HCT116 (cell line): ENCODE data around the gene FIBCD1. TPM values are rescaled to one million over a fixed set of nuclear protein-coding genes. Genes with fewer than 3 reads are reported as not detected.
"Not testable (repeated sequence)": the region's sequence is repeated elsewhere in the genome, so short reads cannot be mapped to it uniquely, and the experiment has no call there.

Experiments used
- ATAC-seq: fragments of 200-7000 bp; cut with Tn5 transposase; 2 replicates; pipeline ENCODE4 v1.9.1; 2020; ENCODE audit warnings: mild to moderate bottlenecking, moderate library complexity
- BruUV-seq: library from RNA; stranded (reverse); fragments of 400-500 nt; replicated peaks from 2 replicates; lab custom pipeline; 2021; lab: Mats Ljungman, UMichigan
- CTCF ChIA-PET: fragments of 300-600 bp; sonication (Branson Sonifier 250); formaldehyde crosslinking; loops from one replicate; lab custom pipeline; 2021; ENCODE audit warnings: antibody characterized with exemption; lab: Charles Lee
- POLR2A ChIA-PET: fragments of 300-600, 350-600 bp; sonication (Branson Sonifier 250); formaldehyde crosslinking; loops from one replicate; lab custom pipeline; 2021; ENCODE audit warnings: antibody characterized with exemption; lab: Charles Lee
- RAD21 ChIA-PET, 2 experiments: fragments of 300-600 bp; sonication (Branson Sonifier 250); formaldehyde crosslinking; loops; one replicate each; lab custom pipeline; 2023; ENCODE audit warnings: low total read pairs in 2 of 2; ENCODE audit not compliant: uncharacterized antibody in 2 of 2, unreplicated experiment in 2 of 2, low non-redundant PET in 1 of 2; lab: Charles Lee
- DNase-seq: peaks from one replicate; pipeline ENCODE4 v3.0.0-alpha.2; 2010; ENCODE audit warnings: low read depth, low spot score
- H2AFZ ChIP-seq: fragments of 200-600 bp; shearing (Covaris generic), sonication (generic); 2 replicates; pipeline ENCODE4 v1.6.1; 2017; ENCODE audit warnings: low read depth, mixed run types, mixed read lengths, antibody characterized with exemption, low read length; ENCODE audit not compliant: poor library complexity, severe bottlenecking
- H3K27ac ChIP-seq: 2 replicates; pipeline ENCODE4 v1.5.1; 2012; ENCODE audit warnings: low read depth, low read length
- H3K27me3 ChIP-seq: fragments of 200-600 bp; sonication (generic); 2 replicates; pipeline ENCODE4 v1.6.1; 2016; ENCODE audit warnings: mixed run types, low read length, mixed read lengths; ENCODE audit not compliant: insufficient read depth
- H3K36me3 ChIP-seq, 2 experiments: fragments of 200-500 bp in 1 of 2; fragments of 200-600 bp in 1 of 2; sonication (Bioruptor generic) in 1 of 2; sonication (generic) in 1 of 2; 2 replicates each; pipeline versions ENCODE4 v1.5.1 to v1.6.1; 2014 to 2016; ENCODE audit warnings: low read length in 2 of 2, inconsistent platforms in 1 of 2, mixed read lengths in 1 of 2, mixed run types in 1 of 2; ENCODE audit not compliant: insufficient read depth in 2 of 2, control insufficient read depth in 1 of 2
- H3K4me1 ChIP-seq, 2 experiments: fragments of 200-600 bp in 1 of 2; sonication (generic) in 1 of 2; 2 replicates each; pipeline versions ENCODE4 v1.5.1 to v1.6.1; 2012 to 2017; ENCODE audit warnings: low read length in 2 of 2, inconsistent platforms in 1 of 2, mild to moderate bottlenecking in 1 of 2, mixed read lengths in 1 of 2, mixed run types in 1 of 2, moderate library complexity in 1 of 2; ENCODE audit not compliant: insufficient read depth in 2 of 2, control insufficient read depth in 1 of 2
- H3K4me2 ChIP-seq: fragments of 200-600 bp; sonication (generic); 2 replicates; pipeline ENCODE4 v1.6.1; 2017; ENCODE audit warnings: mixed run types, low read length, mixed read lengths
- H3K4me3 ChIP-seq, 2 experiments: fragments of 200-600 bp in 1 of 2; sonication (generic) in 1 of 2; replicated peaks in 1 of 2; 2 replicates each; pipeline ENCODE4 v1.5.1; 2011 to 2016; ENCODE audit warnings: low read length in 2 of 2, control low read depth in 1 of 2, low read depth in 1 of 2, mild to moderate bottlenecking in 1 of 2, mixed read lengths in 1 of 2, mixed run types in 1 of 2
- H3K79me2 ChIP-seq: fragments of 200-600 bp; sonication (generic); 2 replicates; pipeline ENCODE4 v1.6.1; 2017; ENCODE audit warnings: mild to moderate bottlenecking, mixed run types, low read length, moderate library complexity, mixed read lengths; ENCODE audit not compliant: insufficient read depth
- H3K9ac ChIP-seq: fragments of 200-600 bp; sonication (generic); 2 replicates; pipeline ENCODE4 v1.6.1; 2016; ENCODE audit warnings: low read length, mixed read lengths
- H3K9me2 ChIP-seq: fragments of 200-600 bp; sonication (generic), shearing (Covaris generic); 2 replicates; pipeline ENCODE4 v1.6.1; 2017; ENCODE audit warnings: mixed run types, mild to moderate bottlenecking, moderate library complexity; ENCODE audit not compliant: insufficient read depth
- H3K9me3 ChIP-seq, 2 experiments: fragments of 200-500 bp in 1 of 2; fragments of 200-600 bp in 1 of 2; sonication (Bioruptor generic) in 1 of 2; sonication (generic) in 1 of 2; 2 replicates each; pipeline ENCODE4 v1.6.1; 2014 to 2017; ENCODE audit warnings: low read length in 2 of 2, mixed read lengths in 2 of 2, inconsistent platforms in 1 of 2, low read depth in 1 of 2, mild to moderate bottlenecking in 1 of 2, mixed run types in 1 of 2, moderate library complexity in 1 of 2; ENCODE audit not compliant: control insufficient read depth in 1 of 2, insufficient read depth in 1 of 2
- H4K20me1 ChIP-seq: fragments of 200-600 bp; sonication (generic), shearing (Covaris generic); 2 replicates; pipeline ENCODE4 v1.6.1; 2017; ENCODE audit warnings: mixed run types, mild to moderate bottlenecking, moderate library complexity; ENCODE audit not compliant: insufficient read depth
- ELF1 ChIP-seq: IDR thresholded peaks from 2 replicates; pipeline ENCODE4 v1.6.1; 2012; ENCODE audit warnings: low read depth, borderline replicate concordance
- POLR2A ChIP-seq: IDR thresholded peaks from 2 replicates; pipeline ENCODE4 v1.7.0; 2011; ENCODE audit warnings: borderline replicate concordance; ENCODE audit not compliant: insufficient read depth, insufficient read length; ENCODE audit errors: extremely low read depth
- TCF7L2 ChIP-seq: IDR thresholded peaks from 2 replicates; pipeline ENCODE4 v1.7.0; 2011; ENCODE audit warnings: borderline replicate concordance, inconsistent platforms; ENCODE audit not compliant: insufficient read depth, insufficient read length; ENCODE audit errors: extremely low read depth
- intact Hi-C: fragments of 100-400 bp; cut with micrococcal nuclease; formaldehyde crosslinking; loops from 2 replicates; pipeline ENCODE4 v1.10.0; 2022
- total RNA-seq: library from RNA; stranded (reverse); gene quantifications from one replicate; pipeline ENCODE4 v1.2.1, GENCODE V29; 2021; ENCODE audit not compliant: unreplicated experiment
- TF ChIP-seq, protein P1 (sequence below): IDR thresholded peaks from 2 replicates; pipeline ENCODE4 v1.6.1; 2012; ENCODE audit warnings: low read depth
- TF ChIP-seq, protein P2 (sequence below): IDR thresholded peaks from 2 replicates; pipeline ENCODE4 v1.6.1; 2012

The FIBCD1 gene
- total RNA-seq, 1 experiment from 2014 or later = 26.1 TPM

DNA sequence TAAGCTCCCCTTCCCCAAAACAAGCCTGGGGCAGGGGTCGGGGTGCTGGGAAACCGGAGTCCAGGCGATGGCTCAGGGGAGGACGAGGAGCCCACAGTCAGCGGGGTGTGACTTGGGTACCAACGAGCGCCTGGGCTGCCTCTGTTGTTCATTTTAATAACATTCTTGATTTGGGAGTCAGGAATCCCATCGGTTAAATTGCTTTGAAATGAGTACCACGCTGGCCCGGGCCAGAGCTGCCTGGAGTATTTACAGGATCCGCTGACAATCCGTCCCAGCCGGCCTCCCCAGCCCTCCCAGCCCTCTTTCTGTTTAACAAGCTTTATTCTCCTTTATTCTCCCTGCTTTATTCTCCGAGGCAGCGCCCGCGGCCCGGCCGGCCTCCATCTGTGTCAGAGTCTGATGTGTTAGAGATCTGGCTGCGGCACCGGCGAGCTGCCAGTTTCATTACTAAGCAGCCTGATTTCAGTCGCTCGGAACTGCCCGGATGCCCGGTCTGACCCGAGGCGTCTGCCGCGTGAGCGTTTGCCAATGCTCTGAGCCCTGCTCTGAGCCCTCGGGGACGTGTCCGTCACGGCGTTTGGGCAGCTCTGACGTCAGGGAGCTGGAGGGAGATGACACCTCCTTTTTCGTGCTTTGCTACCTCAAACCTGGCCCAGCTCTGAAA, 26.0 kb downstream of the FIBCD1 start (continued):
- TF ChIP-seq, protein P1, sequence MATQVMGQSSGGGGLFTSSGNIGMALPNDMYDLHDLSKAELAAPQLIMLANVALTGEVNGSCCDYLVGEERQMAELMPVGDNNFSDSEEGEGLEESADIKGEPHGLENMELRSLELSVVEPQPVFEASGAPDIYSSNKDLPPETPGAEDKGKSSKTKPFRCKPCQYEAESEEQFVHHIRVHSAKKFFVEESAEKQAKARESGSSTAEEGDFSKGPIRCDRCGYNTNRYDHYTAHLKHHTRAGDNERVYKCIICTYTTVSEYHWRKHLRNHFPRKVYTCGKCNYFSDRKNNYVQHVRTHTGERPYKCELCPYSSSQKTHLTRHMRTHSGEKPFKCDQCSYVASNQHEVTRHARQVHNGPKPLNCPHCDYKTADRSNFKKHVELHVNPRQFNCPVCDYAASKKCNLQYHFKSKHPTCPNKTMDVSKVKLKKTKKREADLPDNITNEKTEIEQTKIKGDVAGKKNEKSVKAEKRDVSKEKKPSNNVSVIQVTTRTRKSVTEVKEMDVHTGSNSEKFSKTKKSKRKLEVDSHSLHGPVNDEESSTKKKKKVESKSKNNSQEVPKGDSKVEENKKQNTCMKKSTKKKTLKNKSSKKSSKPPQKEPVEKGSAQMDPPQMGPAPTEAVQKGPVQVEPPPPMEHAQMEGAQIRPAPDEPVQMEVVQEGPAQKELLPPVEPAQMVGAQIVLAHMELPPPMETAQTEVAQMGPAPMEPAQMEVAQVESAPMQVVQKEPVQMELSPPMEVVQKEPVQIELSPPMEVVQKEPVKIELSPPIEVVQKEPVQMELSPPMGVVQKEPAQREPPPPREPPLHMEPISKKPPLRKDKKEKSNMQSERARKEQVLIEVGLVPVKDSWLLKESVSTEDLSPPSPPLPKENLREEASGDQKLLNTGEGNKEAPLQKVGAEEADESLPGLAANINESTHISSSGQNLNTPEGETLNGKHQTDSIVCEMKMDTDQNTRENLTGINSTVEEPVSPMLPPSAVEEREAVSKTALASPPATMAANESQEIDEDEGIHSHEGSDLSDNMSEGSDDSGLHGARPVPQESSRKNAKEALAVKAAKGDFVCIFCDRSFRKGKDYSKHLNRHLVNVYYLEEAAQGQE = no peak
- no peak for TF ChIP-seq POLR2A
- TF ChIP-seq, protein P2, sequence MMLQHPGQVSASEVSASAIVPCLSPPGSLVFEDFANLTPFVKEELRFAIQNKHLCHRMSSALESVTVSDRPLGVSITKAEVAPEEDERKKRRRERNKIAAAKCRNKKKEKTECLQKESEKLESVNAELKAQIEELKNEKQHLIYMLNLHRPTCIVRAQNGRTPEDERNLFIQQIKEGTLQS = no peak

DNA sequence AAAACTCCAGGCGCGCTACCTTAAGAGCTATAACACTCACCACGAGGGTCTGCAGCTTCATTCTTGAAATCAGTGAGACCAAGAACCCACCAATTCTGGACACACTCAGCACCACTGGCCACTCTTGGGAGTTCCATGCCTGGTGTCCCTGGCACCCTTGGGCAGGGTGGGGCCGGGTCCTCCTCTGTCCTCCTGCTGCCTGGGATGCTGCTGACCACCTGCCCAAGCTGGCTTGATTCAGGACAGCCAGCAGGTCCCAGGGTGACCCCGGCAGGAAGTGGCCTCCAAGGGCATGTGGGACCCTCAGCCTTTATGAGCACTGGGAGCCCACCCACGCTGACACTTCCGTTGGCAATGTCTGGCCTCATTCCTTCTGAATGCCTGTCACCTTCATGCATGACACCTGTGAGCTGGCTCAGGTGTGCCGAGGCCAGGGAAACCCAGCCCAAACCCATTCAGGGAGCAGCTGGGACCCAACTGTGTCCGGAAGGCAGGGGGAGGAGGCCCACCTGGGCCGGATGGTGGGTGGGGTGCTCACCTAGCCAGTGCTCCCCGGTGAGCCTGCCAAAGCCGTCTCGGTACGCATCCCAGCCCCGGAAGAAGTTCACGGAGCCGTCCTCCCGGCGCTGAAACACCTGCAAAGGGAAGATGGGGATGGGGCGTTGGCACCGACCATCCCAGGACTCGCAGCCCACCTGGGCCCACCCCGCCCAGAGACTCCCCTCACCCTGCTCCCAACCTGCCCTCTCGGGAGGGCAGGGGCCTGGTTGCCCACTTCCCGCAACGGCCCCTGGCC, 27.6 kb downstream of the FIBCD1 start:
- H3K27ac ChIP-seq = no peak overlapping the region
- CTCF ChIA-PET = no interaction called here
- no peak for ATAC-seq
- no TSS peak for BruUV-seq
- no peaks in the 10 kb centered on the region for H3K79me2 ChIP-seq
- no peak overlapping the region for H2AFZ ChIP-seq
- no peaks in the 10 kb centered on the region for H3K27me3 ChIP-seq
- H3K9me3 ChIP-seq = no peaks in the 10 kb centered on the region
- H3K4me2 ChIP-seq = no peak overlapping the region
- DNase-seq = no peak
- H3K36me3 ChIP-seq = no peaks in the 10 kb centered on the region
- H3K4me1 ChIP-seq = no peaks in the 10 kb centered on the region
- RAD21 ChIA-PET = no interaction called here
- intact Hi-C loops = no loop called here
- TF ChIP-seq ELF1 (no peak), TCF7L2 (no peak)
- TF ChIP-seq, protein P2 = no peak
- TF ChIP-seq, all 23 proteins: peak for 0
- POLR2A ChIA-PET = interaction anchor here (0.8 kb wide), 1 partner anchor 16 kb away, joined by 3 read pairs; no protein-coding TSS in a partner anchor
- H4K20me1 ChIP-seq = no peaks in the 10 kb centered on the region
- no peaks in the 10 kb centered on the region for H3K9me2 ChIP-seq
- no peak overlapping the region for H3K9ac ChIP-seq
- no peak overlapping the region for H3K4me3 ChIP-seq

DNA sequence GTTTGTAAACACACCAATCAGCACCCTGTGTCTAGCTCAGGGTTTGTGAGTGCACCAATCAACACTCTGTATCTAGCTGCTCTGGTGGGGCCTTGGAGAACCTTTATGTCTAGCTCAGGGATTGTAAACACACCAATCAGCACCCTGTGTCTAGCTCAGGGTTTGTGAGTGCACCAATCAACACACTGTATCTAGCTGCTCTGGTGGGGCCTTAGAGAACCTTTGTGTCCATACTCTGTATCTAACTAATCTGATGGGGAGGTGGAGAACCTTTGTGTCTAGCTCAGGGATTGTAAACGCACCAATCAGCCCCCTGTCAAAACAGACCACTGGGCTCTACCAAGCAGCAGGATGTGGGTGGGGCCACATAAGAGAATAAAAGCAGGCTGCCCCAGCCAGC, 28.4 kb downstream of the FIBCD1 start:
- DNase-seq, H3K4me3 ChIP-seq, intact Hi-C loops, H3K4me1 ChIP-seq, ATAC-seq, H2AFZ ChIP-seq, RAD21 ChIA-PET, CTCF ChIA-PET, BruUV-seq, H3K4me2 ChIP-seq, H3K27me3 ChIP-seq, H3K9ac ChIP-seq, H3K36me3 ChIP-seq, H3K9me2 ChIP-seq, H3K9me3 ChIP-seq, POLR2A ChIA-PET, H4K20me1 ChIP-seq, H3K79me2 ChIP-seq, H3K27ac ChIP-seq: not testable (repeated sequence)
